Stimulated activated naive CD8-positive, alpha-beta T cell treated with anti-CD3 and anti-CD28 coated beads, Interleukin-15, amount 100 ng/mL, for 72 hours (primary cell): ENCODE results near the gene PRRC2B.
"Not testable (repeated sequence)": the region's sequence is repeated elsewhere in the genome, so short reads cannot be mapped to it uniquely, and the experiment has no call there.

Source experiments
- ATAC-seq: fragments of 150-1000 bp; cut with Tn5 transposase; 2 replicates; pipeline ENCODE4 v1.10.0; 2021; ENCODE audit warnings: mild to moderate bottlenecking, moderate library complexity
- DNase-seq, 2 donors: peaks; one replicate each; pipeline ENCODE4 v3.0.0; 2021 to 2022
- H3K27ac Mint-ChIP-seq, 2 donors: one replicate each; pipeline ENCODE4 v1.8.0; 2022; ENCODE audit warnings: mild to moderate bottlenecking in 2 of 2, mixed read lengths in 2 of 2, moderate library complexity in 2 of 2
- H3K27me3 Mint-ChIP-seq: one replicate; pipeline ENCODE4 v1.8.0; 2022; ENCODE audit warnings: mixed read lengths
- H3K4me1 Mint-ChIP-seq: one replicate; pipeline ENCODE4 v1.8.0; 2022; ENCODE audit warnings: mild to moderate bottlenecking, mixed read lengths
- H3K4me3 Mint-ChIP-seq, 2 donors: one replicate each; pipeline ENCODE4 v1.8.0; 2022; ENCODE audit warnings: mild to moderate bottlenecking in 2 of 2, mixed read lengths in 2 of 2, moderate library complexity in 1 of 2
- H3K9me3 Mint-ChIP-seq, 2 donors: one replicate each; pipeline ENCODE4 v1.8.0; 2022; ENCODE audit warnings: mixed read lengths in 2 of 2

Gene PRRC2B

DNA sequence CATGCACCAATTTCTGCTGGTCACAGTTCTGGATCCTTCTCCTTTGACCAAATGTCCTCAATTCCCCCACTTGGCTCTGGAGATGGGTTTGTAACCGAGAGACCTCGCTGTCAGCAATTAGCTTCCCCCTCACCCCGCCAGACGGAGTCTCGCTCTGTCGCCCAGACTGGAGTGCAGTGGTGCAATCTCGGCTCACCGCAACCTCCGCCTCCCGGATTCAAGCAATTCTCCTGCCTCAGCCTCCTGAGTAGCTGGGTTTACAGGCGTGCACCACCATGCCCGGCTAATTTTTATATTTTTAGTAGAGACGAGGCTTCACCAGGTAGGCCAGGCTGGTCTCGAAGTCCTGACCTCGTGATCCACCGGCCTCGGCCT lies 21.3 kb upstream of the PRRC2B start:
- not testable (repeated sequence) for H3K27me3 Mint-ChIP-seq, H3K9me3 Mint-ChIP-seq, ATAC-seq, DNase-seq
- Mint-ChIP-seq H3K27ac (peak overlapping the region; percentile 97), H3K4me3 (peak overlapping the region; percentile 91 to 99), H3K4me1 (peaks cover 21% of the 10 kb centered on the region)

DNA sequence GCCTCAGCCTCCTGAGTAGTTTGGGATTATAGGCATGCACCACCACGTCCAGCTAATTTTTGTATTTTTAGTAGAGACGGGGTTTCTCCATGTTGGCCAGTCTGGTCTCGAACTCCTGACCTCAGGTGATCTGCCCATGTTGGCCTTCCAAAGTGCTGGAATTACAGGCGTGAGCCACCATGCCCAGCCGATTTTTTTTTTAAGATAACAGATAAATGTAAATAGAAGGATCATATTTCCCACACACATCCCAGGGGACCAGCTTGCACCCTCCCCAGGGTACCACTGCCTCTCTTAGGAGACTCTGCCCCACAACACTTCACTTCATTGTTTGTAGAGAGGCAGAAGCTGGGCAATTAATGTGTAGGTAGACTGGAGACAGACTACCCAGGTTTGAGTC lies 19.2 kb upstream of the PRRC2B start:
- not testable (repeated sequence) for H3K27ac Mint-ChIP-seq, H3K9me3 Mint-ChIP-seq, H3K27me3 Mint-ChIP-seq, DNase-seq, ATAC-seq
- H3K4me3 Mint-ChIP-seq: peak overlapping the region in 1 of 2 donors; percentile 91
- peaks cover 21% of the 10 kb centered on the region for H3K4me1 Mint-ChIP-seq

DNA sequence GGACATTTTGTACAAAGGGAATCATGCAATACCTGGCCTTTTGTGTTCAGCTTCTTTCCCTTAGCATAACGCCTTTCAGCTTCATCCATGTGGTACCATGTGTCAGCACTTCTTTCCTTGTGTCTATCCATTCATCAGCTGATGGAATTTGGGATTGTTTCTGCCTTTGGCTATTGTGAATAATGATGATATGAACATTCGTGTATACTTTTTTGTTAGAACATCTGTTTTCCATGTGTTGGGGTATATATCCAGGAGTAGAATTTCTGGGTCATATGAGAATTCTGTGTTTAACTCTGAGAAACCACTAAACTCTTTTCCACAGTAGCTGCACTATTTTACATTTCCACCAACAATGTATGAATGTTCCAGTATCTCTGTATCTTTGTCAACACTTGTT lies 14.8 kb upstream of the PRRC2B start:
- Mint-ChIP-seq H3K27ac (no peak overlapping the region), H3K27me3 (no peaks in the 10 kb centered on the region), H3K4me1 (peaks cover under 1% of the 10 kb centered on the region), H3K4me3 (no peak overlapping the region), H3K9me3 (no peaks in the 10 kb centered on the region)
- ATAC-seq (no peak), DNase-seq (no peak)

DNA sequence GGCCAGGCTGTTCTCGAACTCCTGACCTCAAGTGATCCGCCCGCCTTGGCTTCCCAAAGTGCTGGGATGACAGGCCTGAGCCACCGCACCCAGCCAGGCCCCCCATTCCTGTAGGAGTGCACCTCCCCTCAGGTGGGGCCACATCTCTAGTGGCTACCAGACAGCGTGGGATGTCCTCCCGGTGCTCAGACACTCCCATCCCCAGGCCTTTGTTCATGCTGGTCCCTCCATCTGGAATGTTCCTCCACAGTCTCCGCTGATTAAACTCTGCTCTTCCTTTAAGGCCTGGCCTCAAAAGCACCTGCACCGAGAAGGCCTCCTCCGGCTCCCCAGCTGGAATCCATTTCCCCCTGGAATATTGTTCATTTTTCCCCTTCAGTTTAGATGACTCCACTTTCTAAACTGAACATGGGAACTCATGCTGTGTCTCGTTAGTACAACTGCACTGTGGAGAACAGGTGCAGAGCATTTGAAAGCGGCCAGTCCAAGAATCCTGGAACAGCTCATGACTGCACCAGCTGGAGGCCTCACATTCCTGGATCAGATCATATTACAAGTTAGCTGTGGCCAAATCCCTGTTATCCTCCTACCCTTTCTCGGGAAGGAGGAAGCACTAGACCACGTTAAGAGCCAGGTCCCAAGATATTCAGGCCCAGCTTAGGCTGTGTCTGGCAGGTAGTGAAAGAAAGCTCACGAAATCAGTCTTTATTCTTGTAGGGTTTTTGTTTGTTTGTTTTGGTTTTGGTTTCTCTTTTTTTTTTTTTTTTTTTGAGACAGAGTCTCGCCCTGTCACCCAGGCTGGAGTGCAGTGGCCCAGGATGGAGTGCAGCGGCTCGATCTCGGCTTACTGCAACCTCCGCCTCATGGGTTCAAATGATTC lies 10.8 kb upstream of the PRRC2B start:
- Mint-ChIP-seq H3K4me3 (no peak overlapping the region), H3K4me1 (no peaks in the 10 kb centered on the region), H3K27me3 (no peaks in the 10 kb centered on the region), H3K9me3 (no peaks in the 10 kb centered on the region), H3K27ac (peak overlapping the region in 1 of 2 donors; percentile 85)
- DNase-seq (no peak), ATAC-seq (no peak)

DNA sequence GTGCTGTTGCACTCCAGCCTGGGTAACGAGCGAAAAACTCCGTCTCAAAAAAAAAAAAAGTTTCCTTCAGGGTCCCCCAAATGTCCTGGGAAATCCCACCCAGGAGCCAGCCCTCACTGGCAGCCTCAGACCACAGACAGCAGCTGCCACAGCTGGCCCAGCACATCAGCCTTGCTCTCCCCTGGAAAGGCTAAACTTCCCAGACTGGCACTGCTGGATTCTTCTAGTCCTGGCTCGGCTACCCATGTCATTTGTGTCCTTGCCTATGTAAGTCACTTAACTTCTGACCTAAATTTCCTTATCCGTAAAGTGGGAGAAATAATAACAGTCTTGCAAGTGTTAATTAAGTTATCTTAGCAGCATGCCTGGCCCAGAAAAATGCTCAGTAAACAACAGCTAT lies 8.6 kb upstream of the PRRC2B start:
- DNase-seq (no peak), ATAC-seq (no peak)
- no peak overlapping the region for H3K27ac Mint-ChIP-seq
- H3K9me3 Mint-ChIP-seq: no peaks in the 10 kb centered on the region
- no peaks in the 10 kb centered on the region for H3K4me1 Mint-ChIP-seq
- no peak overlapping the region for H3K4me3 Mint-ChIP-seq
- no peaks in the 10 kb centered on the region for H3K27me3 Mint-ChIP-seq

DNA sequence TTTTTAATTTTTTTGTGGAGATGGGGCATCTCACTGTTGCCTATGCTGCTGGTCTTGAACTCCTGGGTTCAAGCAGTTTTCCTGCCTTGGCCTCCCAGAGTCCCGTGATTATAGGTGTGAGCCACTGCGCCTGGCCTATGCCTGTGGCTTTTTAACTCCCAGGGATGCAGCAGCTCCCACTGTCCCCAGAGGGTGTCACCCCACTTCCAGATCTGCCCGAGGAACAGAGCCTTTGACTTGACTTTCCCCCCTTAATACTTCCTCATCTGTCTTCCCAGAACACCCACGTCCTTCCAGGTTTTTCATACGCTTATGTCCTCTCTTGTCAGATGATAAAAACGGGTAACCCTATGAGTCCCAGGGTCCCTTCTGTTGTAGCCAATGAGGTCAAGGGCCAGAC lies 7.6 kb upstream of the PRRC2B start:
- ATAC-seq: no peak
- Mint-ChIP-seq H3K27me3 (no peaks in the 10 kb centered on the region), H3K4me3 (no peak overlapping the region), H3K4me1 (no peaks in the 10 kb centered on the region), H3K9me3 (no peaks in the 10 kb centered on the region), H3K27ac (peak overlapping the region in 1 of 2 donors; percentile 11)
- DNase-seq: no peak

DNA sequence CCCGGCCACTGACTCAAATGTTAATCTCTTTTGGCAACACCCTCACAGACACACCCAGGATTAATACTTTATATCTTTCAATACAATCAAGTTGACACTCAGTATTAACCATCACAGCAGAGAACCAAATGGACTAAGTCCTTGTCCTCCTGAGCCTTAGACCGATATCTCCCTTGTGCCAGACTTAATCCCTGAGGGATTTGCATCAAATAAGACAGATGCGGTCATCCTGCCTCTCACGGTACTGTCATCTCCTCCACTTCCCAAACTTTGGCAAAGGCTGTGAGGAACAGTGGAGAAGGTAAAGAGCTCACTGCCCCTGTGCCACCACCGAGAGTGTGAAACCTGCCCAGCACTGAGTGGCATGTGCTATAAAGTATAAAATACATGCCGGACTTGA lies 6.5 kb upstream of the PRRC2B start:
- Mint-ChIP-seq H3K4me1 (no peaks in the 10 kb centered on the region), H3K9me3 (no peaks in the 10 kb centered on the region), H3K4me3 (no peak overlapping the region), H3K27ac (peak overlapping the region in 1 of 2 donors; percentile 86), H3K27me3 (no peaks in the 10 kb centered on the region)
- ATAC-seq (no peak), DNase-seq (no peak)

DNA sequence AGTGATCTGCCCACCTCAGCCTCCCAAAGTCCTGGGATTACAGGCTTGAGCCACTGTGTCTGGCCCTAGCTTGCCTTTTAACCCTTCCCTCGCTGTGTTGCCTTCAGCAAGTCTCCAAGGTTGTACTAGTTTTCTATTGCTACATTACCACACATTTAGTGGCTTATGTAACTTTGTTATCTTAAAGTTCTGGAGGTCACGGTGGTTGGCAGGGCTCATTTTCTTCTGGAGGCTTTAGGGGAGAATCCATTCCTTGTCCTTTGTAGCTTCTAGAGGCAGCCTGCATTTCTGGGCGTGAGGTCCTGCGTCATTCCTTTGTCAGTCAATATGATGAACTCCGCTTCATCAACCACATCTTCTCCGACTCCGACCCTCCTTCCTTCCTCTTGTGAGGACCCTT lies 2.9 kb upstream of the PRRC2B start:
- no peak for DNase-seq
- Mint-ChIP-seq H3K27ac (no peak overlapping the region), H3K4me3 (no peak overlapping the region), H3K4me1 (peaks cover 20% of the 10 kb centered on the region), H3K9me3 (no peaks in the 10 kb centered on the region), H3K27me3 (no peaks in the 10 kb centered on the region)
- ATAC-seq: no peak

DNA sequence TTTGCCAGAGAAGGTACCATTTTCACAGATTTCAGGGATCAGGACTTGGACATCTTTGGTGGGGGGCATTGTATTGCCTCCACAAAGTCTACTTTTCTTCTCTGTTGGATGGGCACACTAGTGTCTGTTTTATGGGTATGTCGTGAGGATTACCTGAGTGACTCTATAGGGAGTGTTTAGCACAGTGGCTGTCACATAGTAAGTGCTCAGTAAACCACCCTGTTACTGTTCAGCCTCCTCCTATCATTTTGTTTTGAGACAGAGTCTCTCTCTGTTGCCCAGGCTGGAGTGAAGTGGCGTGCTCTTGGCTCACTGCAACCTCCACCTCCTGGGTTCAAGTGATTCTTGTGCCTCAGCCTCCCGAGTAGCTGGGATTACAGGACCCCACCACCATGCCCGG lies 2.4 kb upstream of the PRRC2B start:
- H3K27ac Mint-ChIP-seq: no peak overlapping the region
- no peaks in the 10 kb centered on the region for H3K9me3 Mint-ChIP-seq
- DNase-seq: no peak
- H3K4me1 Mint-ChIP-seq: peaks cover 25% of the 10 kb centered on the region
- H3K4me3 Mint-ChIP-seq: no peak overlapping the region
- no peak for ATAC-seq
- no peaks in the 10 kb centered on the region for H3K27me3 Mint-ChIP-seq

DNA sequence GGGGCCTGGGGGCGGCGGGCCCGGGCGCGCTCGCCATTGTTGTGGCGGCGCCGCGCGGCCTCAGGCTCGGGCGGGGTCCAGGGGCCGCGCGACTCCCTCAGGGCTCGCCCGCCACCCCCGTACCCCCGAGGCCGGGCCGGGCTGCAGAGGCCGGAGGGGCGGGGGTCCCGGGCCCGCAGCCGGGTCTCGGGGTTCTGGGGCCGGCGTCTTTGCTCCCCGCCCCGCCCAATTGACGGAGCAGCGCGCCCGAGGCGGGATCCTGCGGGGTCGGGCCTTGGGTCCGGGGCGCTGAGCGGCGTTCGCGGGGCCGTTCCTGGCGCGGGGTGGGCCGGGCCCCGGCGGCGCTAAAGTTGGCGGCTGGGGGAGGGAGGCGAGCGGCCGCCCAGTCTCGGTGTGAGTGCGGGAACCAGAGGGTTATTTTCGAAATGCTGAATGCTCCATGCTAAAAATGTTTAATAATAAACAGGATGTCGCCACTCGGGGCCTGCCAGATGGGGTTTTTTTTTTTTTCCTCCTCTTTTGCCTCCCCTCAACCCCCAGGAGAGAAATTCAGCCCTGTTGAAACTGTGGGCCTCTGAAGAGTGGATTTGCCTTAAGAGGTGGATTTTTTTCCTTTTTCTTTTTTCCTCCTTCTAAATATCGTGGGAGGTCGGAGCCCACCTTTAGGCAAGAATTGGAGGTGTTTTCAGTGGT lies 724 bp downstream of the PRRC2B start:
- Mint-ChIP-seq H3K9me3 (no peaks in the 10 kb centered on the region), H3K27me3 (no peaks in the 10 kb centered on the region), H3K27ac (peak overlapping the region; percentile 97 to 99), H3K4me3 (peak overlapping the region; percentile 87 to 91), H3K4me1 (peaks cover 55% of the 10 kb centered on the region)
- ATAC-seq (peak; percentile 58), DNase-seq (peak; percentile 78 to 83)

DNA sequence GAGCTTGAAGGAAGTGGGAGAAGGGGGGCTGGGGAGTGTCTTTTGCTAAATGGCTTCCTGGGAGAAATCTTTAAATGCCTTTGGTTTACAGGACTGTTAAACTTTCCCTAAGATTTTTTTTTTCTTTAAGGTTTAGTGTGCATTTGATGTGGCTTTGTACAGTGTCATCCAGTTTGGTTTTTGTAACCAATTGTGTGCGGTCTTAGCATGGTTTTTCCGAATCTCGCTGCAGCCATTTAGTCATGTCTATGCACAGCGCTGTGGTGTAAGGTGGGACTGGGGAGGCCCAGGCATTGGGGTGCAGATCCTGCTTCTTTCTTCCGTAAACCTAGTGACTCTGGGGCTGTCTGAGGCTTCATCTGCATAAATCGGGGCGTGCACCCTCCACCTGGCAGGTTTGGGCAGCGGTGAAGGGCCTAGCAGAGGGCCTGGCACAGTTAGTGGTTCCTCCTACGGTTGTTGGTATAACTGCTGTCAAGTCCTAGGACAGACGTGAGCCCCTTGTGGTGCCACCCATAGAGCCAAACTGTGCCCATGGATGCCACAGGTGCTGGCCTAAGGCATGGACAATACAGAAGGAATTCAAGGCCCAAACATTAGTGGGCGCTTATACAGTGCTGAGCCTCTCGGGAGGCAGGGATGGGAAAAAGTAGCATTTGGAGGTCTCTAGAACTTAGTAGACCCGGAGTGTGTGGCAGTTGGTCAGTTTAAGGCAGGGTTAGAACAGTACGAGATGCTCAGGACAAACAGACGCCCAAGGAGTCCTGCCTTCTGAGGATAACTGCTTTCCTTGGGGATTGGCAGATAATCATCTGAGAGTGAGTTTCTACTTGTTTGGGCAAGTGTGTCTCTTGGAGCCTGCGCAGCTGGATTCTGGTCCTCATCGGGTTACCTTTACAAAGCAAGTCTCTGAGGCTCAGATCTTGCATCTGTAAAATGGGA lies 1.5 kb downstream of the PRRC2B start:
- Mint-ChIP-seq H3K27ac (peak overlapping the region; percentile 97 to 99), H3K9me3 (no peaks in the 10 kb centered on the region), H3K27me3 (no peaks in the 10 kb centered on the region), H3K4me3 (peak overlapping the region; percentile 87 to 91), H3K4me1 (peaks cover 63% of the 10 kb centered on the region)
- DNase-seq (peak; percentile 77 to 89), ATAC-seq (peak; percentile 85)

DNA sequence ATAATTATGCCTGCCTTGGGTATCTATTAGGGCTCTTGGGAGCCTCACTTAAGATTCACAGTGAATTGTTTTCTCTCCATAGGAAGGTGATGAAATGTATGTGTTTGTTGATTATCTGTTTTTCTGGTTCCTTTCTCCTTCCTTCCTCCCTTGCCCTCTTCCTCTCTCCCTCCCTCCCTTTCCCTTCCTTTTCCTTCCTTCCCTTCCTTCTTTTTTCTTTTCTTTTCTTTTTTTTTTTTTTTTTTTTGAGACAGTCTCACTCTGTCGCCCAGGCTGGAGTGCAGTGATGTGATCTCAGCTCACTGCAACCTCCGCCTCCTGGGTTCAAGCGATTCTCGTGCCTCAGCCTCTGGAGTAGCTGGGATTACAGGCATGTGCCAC lies 2.2 kb downstream of the PRRC2B start:
- not testable (repeated sequence) for H3K27me3 Mint-ChIP-seq, H3K9me3 Mint-ChIP-seq, DNase-seq, ATAC-seq
- peak overlapping the region; percentile 71 to 94 for H3K27ac Mint-ChIP-seq
- peaks cover 70% of the 10 kb centered on the region for H3K4me1 Mint-ChIP-seq
- H3K4me3 Mint-ChIP-seq: peak overlapping the region; percentile 87 to 91

DNA sequence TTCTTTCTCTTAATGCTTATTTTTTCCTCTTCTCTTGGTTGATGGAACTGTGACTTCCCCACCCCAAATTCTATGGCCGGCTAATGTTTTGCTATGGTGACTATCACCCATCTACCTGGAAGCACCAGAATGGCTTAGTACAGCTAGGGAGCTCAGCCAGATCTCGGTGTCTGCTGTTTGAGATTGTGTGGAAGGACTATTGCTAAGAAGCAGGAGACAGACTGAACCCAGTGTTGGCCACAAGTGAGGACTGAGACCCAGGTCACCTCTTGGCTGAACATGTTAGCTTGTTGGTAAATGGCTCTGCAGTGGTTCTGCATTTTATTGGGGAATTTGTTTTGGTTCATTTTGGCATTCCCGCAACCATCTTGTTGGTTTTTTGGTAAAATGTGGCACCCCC lies 2.7 kb downstream of the PRRC2B start:
- peak overlapping the region; percentile 87 to 94 for H3K27ac Mint-ChIP-seq
- no peaks in the 10 kb centered on the region for H3K27me3 Mint-ChIP-seq
- peak overlapping the region; percentile 87 to 91 for H3K4me3 Mint-ChIP-seq
- H3K4me1 Mint-ChIP-seq: peaks cover 75% of the 10 kb centered on the region
- no peaks in the 10 kb centered on the region for H3K9me3 Mint-ChIP-seq
- ATAC-seq (no peak), DNase-seq (no peak)

DNA sequence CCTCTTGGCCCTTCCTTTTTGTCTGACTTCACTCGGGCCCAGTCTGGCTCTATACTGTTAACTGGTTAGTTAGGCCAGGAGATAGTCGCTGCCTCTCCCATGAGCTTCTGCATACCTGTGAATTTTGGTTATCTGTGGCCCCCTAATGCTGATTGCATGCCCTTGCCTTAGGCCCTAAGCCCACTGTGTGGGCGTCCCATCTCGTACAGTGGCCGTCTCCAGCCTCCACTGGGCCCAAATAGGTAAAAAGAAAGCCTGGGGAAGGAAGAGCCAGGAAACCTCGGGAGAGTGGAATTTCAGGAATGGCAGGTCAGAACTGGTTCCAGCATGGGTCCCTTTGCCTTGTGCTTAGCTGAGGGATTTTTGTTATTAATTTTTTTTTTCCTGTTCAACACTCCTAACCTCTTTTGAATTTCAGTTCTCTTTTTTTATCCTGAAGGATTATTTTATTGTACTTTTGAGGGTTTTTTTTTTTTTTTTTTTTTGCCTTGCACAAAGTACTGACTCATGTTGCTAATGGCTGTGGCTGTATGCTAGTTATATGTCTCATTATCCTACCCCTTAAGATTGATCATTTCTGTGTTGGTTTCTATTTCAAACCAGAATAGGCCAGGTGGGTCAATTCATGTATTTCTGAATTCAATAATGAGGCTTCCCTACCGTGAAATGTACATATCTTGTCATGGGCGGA lies 3.4 kb downstream of the PRRC2B start:
- ATAC-seq: no peak

DNA sequence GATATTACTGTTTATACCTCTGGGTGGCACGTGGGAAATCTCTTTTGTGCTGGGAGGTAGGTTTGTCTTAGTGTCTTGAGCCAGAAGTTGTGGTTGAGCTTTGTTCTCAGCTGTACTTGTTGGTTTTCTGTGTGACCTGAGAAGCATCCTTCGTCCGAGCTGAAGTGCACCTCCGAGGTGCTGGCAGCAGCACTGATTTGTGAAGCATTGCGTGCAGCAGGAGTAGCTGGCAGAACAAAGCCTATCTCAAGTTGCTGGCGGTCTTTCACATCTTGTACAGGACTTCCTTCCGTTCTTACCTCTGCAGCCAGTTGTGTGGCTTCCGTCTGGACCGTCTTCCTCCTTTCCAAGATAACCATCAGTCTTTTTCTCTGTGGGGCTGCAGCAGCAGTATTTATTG lies 4.3 kb downstream of the PRRC2B start:
- Mint-ChIP-seq H3K4me1 (peaks cover 86% of the 10 kb centered on the region), H3K4me3 (peak overlapping the region; percentile 87 to 91), H3K27me3 (no peaks in the 10 kb centered on the region), H3K27ac (peak overlapping the region; percentile 30 to 41), H3K9me3 (no peaks in the 10 kb centered on the region)
- DNase-seq (peak in 1 of 2 donors; percentile 51), ATAC-seq (peak; percentile 15)

More for the DNA sequence above, 3.4 kb downstream of the PRRC2B start:
- no peak for DNase-seq
- peak overlapping the region; percentile 30 to 61 for H3K27ac Mint-ChIP-seq
- peak overlapping the region; percentile 87 to 91 for H3K4me3 Mint-ChIP-seq
- H3K4me1 Mint-ChIP-seq: peaks cover 81% of the 10 kb centered on the region
- no peaks in the 10 kb centered on the region for H3K9me3 Mint-ChIP-seq
- no peaks in the 10 kb centered on the region for H3K27me3 Mint-ChIP-seq
